IPS-20b (cell line): Measurements from ENCODE around the gene STK35.

ENCODE experiments used
- H3K27ac ChIP-seq: one replicate; pipeline ENCODE4 v1.5.1; 2013; ENCODE audit warnings: low read length
- H3K27me3 ChIP-seq: 2 replicates; pipeline ENCODE4 v1.6.1; 2013; ENCODE audit warnings: mild to moderate bottlenecking, low read length, inconsistent platforms; ENCODE audit not compliant: insufficient read depth
- H3K36me3 ChIP-seq: 2 replicates; pipeline ENCODE4 v1.6.1; 2013; ENCODE audit warnings: low read depth, mild to moderate bottlenecking, inconsistent platforms, low read length, moderate library complexity; ENCODE audit not compliant: insufficient read depth
- H3K4me1 ChIP-seq: 2 replicates; pipeline ENCODE4 v1.6.1; 2013; ENCODE audit warnings: mild to moderate bottlenecking, control low read depth, inconsistent platforms, low read length, moderate library complexity; ENCODE audit not compliant: insufficient read depth
- H3K4me3 ChIP-seq: 2 replicates; pipeline ENCODE4 v1.5.1; 2013; ENCODE audit warnings: mild to moderate bottlenecking, low read length, inconsistent platforms
- H3K9ac ChIP-seq: 2 replicates; pipeline ENCODE4 v1.6.1; 2013; ENCODE audit warnings: low read depth, mild to moderate bottlenecking, inconsistent platforms, low read length, moderate library complexity
- H3K9me3 ChIP-seq: 2 replicates; pipeline ENCODE4 v1.6.1; 2013; ENCODE audit warnings: mild to moderate bottlenecking, low read depth, low read length, inconsistent platforms; ENCODE audit not compliant: insufficient read depth

STK35 gene

GRCh38 chr20:2101057-2101864, at the start of gene STK35:
Gene STK35, plus strand, starts transcription at chr20:2101827. Its CDS starts 55 bp downstream, at chr20:2101882.
- Histone ChIP-seq H3K9ac (peak within 1 kb of the TSS; percentile 99), H3K36me3 (peaks cover 19% of the 10 kb centered on the region), H3K4me3 (peak within 1 kb of the TSS; percentile 77), H3K4me1 (peaks cover 31% of the 10 kb centered on the region; the same call in 1 of the 2 replicates), H3K27me3 (no peaks in the 10 kb centered on the region), H3K27ac (peak within 1 kb of the TSS; percentile 99), H3K9me3 (no peaks in the 10 kb centered on the region)

DNA sequence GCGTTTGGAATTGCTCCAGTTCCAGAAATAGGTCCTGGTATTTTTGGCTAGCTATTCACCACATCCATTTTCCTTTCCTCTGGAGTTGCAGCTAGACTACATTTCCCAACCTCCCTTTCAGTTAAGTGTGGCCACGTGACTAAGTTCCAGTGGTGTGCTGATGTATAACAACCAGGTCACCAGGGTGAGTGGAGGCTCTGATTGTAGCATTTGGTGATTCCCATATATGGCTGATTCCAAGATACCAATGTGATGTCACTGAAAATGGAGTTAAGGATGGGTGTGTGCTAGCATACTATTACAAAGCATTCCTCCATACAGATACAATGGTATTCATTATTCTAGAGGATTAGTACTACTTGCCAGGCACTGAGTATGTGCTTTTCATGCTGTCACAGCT, 49.7 kb upstream of the STK35 start:
- Histone ChIP-seq H3K27ac (no peak overlapping the region), H3K9ac (no peak overlapping the region), H3K4me1 (no peaks in the 10 kb centered on the region), H3K9me3 (peaks cover 7% of the 10 kb centered on the region), H3K36me3 (no peaks in the 10 kb centered on the region), H3K27me3 (no peaks in the 10 kb centered on the region), H3K4me3 (no peak overlapping the region)

- H3K36me3 ChIP-seq: no peaks in the 10 kb centered on the region
- no peaks in the 10 kb centered on the region for H3K27me3 ChIP-seq
- H3K27ac ChIP-seq: no peak overlapping the region
- H3K9me3 ChIP-seq: peaks cover 7% of the 10 kb centered on the region
- H3K9ac ChIP-seq: no peak overlapping the region
- H3K4me1 ChIP-seq: no peaks in the 10 kb centered on the region
- no peak overlapping the region for H3K4me3 ChIP-seq
Observed at GRCh38 chr20:2052741-2053140, 48.9 kb upstream of the STK35 start.

DNA sequence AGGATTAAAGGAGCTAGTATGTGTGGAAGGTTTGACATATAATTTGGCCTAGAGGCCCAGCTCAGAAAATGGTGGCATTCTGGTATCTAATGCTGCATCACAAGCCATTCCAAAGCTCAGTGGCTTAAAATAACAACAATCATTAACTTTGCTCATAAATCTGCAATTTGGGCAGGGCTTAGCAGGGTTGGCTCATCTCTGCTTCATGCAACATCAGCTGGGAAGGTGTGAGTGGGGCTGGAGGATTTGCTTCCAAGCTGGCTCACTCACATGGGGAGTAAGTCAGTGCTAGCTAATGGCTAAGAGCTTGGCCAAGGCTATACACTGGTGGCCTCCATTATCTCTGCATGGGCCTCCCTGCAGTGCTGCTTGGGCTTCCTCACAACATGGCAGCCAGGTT, 48.0 kb upstream of the STK35 start:
- Histone ChIP-seq H3K9ac (no peak overlapping the region), H3K27me3 (no peaks in the 10 kb centered on the region), H3K9me3 (peaks cover 7% of the 10 kb centered on the region)

GRCh38 chr20:2054911-2055310, 46.7 kb upstream of the STK35 start:
- H3K4me1 ChIP-seq: no peaks in the 10 kb centered on the region
- no peaks in the 10 kb centered on the region for H3K36me3 ChIP-seq
- no peak overlapping the region for H3K27ac ChIP-seq
- H3K9ac ChIP-seq: no peak overlapping the region
- H3K9me3 ChIP-seq: peaks cover 7% of the 10 kb centered on the region
- no peaks in the 10 kb centered on the region for H3K27me3 ChIP-seq
- no peak overlapping the region for H3K4me3 ChIP-seq

More for the DNA sequence above, 48.0 kb upstream of the STK35 start:
- no peaks in the 10 kb centered on the region for H3K4me1 ChIP-seq
- H3K4me3 ChIP-seq: no peak overlapping the region
- no peaks in the 10 kb centered on the region for H3K36me3 ChIP-seq
- no peak overlapping the region for H3K27ac ChIP-seq

DNA sequence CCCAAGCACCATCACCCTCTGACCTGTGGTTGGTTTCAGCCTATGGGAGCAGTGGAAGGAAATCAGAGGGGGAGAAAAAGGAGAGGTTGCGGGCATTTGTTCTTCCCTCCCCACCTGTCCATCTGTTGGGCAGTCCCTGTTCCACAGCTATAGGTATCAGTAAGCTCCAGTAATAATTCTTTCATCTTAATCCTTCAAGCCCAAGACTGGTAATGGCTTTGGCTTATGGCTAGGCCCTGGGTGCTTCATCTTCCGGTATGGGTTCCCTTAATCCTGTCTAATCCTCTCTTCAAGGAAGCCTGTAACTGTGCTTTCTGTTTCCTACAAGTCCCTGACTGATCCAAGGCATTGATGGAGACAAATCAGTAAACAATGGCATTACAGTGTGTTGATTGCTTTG, 42.2 kb upstream of the STK35 start:
- Histone ChIP-seq H3K4me1 (no peaks in the 10 kb centered on the region), H3K36me3 (no peaks in the 10 kb centered on the region), H3K27ac (no peak overlapping the region), H3K4me3 (no peak overlapping the region), H3K9ac (no peak overlapping the region), H3K27me3 (no peaks in the 10 kb centered on the region), H3K9me3 (no peaks in the 10 kb centered on the region)

DNA sequence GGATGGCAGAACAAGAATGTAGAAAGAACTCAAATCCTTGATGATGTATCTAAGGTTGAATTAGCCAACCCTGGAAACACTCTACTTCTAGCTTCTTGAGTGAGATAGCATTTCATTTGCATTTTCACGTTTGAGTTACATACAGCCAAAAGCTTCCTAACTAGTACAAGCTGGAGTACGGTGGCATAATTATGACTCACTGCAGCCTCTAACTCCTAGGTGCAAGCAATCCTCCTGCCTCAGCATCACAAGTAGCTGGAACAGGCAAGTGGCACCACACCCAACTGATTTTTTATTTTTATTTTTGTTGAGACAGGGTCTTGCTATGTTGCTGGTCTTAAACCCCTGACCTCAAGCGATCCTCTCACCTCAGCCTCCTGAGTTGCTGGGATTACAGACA, 36.5 kb upstream of the STK35 start:
- Histone ChIP-seq H3K36me3 (no peaks in the 10 kb centered on the region), H3K27me3 (0 out of 2 replicates have a peak, but pooled peaks cover 3% of the 10 kb centered on the region), H3K4me3 (no peak overlapping the region), H3K27ac (no peak overlapping the region), H3K4me1 (no peaks in the 10 kb centered on the region), H3K9ac (no peak overlapping the region), H3K9me3 (no peaks in the 10 kb centered on the region)

- no peaks in the 10 kb centered on the region for H3K36me3 ChIP-seq
- no peak overlapping the region for H3K4me3 ChIP-seq
- no peak overlapping the region for H3K27ac ChIP-seq
- H3K9me3 ChIP-seq: no peaks in the 10 kb centered on the region
- 0 out of 2 replicates have a peak, but pooled peaks cover 3% of the 10 kb centered on the region for H3K27me3 ChIP-seq
- H3K9ac ChIP-seq: no peak overlapping the region
- H3K4me1 ChIP-seq: no peaks in the 10 kb centered on the region
Observed at GRCh38 chr20:2066461-2067122, 35.0 kb upstream of the STK35 start.

DNA sequence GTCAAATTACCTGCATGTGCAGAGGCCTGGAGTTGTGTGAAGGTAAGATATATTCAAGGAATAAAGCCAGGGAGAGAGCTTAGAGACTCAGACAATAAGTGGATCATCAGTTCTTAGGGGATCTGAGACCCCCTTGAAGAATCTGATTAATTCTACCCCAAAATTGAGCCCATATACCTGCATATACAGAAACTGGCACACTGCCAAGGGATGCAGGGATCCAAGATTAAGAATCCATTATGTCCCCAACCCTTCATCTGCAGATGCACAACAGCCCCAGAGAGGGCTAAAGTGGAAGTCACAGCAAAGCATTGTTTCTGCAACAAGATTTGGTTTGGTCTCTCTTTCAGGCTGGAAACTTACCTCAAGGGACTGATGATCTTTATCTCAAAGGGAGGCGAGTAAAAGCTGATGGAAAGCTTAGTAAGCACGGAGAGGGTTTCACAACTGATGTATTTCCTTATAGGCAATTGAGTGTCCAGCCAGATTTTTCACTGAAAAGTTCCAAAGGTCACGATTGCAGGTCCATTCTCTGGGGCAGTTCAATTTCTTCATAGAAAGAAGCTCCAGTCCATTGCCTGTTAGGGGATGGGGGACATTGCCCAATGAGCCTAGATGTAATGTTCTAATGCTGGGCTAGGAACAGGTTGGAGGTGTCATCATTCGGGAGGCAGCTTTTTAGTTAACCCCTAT, 20.9 kb upstream of the STK35 start:
- Histone ChIP-seq H3K36me3 (no peaks in the 10 kb centered on the region), H3K27me3 (no peaks in the 10 kb centered on the region), H3K27ac (no peak overlapping the region), H3K9me3 (no peaks in the 10 kb centered on the region), H3K4me1 (no peaks in the 10 kb centered on the region), H3K4me3 (no peak overlapping the region), H3K9ac (no peak overlapping the region)

DNA sequence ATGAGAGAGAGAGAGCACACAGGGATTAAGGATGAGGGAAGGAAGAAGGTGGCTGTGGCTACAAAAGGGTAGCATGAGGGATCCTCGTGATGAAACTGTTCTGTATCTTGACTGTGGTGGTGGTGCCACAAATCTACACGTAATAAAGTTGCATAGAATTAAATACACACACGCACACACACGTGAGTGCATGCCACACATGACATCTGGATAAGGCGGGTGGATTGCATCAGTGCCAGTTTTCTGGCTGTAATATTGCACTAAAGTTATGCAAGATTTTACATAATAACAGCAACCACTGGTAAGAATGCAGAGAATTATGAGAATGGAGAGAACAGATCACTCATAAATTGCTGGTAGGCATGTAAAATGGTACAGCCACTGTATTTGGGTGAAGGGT, 16.9 kb upstream of the STK35 start:
- no peak overlapping the region for H3K27ac ChIP-seq
- H3K27me3 ChIP-seq: no peaks in the 10 kb centered on the region
- H3K4me1 ChIP-seq: peaks cover 17% of the 10 kb centered on the region; the same call in 1 of the 2 replicates
- H3K9ac ChIP-seq: no peak overlapping the region
- H3K4me3 ChIP-seq: no peak overlapping the region
- no peaks in the 10 kb centered on the region for H3K9me3 ChIP-seq
- H3K36me3 ChIP-seq: no peaks in the 10 kb centered on the region

GRCh38 chr20:2086177-2086979, 15.2 kb upstream of the STK35 start:
- no peaks in the 10 kb centered on the region for H3K27me3 ChIP-seq
- peaks cover 17% of the 10 kb centered on the region; the same call in 1 of the 2 replicates for H3K4me1 ChIP-seq
- H3K36me3 ChIP-seq: no peaks in the 10 kb centered on the region
- no peak overlapping the region for H3K27ac ChIP-seq
- no peaks in the 10 kb centered on the region for H3K9me3 ChIP-seq
- H3K4me3 ChIP-seq: no peak overlapping the region
- H3K9ac ChIP-seq: no peak overlapping the region
